GM19372 (cell line): ENCODE data around the gene SLC25A30.
"Not testable (repeated sequence)": the region's sequence is repeated elsewhere in the genome, so short reads cannot be mapped to it uniquely, and the experiment has no call there.

ENCODE experiments used
- ATAC-seq: cut with Tn5 transposase; IDR thresholded peaks from one replicate; pipeline ENCODE4 v1.9.1; 2021; ENCODE audit warnings: mild to moderate bottlenecking, low read depth, moderate library complexity; ENCODE audit not compliant: unreplicated experiment

SLC25A30 gene

GRCh38 chr13:45370922-45371406, 47.2 kb downstream of the SLC25A30 start:
- no peak for ATAC-seq

- no peak for ATAC-seq
Measured at GRCh38 chr13:45369116-45369515, 49.1 kb downstream of the SLC25A30 start.

DNA sequence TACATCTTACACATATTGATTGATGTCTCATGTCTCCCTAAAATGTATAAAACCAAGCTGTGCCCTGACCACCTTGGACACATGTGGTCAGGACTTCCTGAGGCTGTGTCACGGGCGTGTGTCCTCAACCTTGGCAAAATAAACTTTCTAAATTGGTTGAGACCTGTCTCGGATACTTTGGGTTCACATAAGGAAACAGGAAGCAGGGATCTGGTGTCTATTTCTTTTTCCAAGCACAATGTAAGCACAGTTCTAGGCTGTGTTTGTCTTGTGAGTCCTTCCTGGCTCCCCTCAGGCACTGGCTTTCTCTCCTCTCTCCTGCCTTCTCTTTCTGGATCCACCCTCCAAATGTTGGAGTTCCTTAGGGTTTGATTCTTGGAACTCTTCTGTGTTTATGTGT, 49.6 kb downstream of the SLC25A30 start:
- no peak for ATAC-seq

DNA sequence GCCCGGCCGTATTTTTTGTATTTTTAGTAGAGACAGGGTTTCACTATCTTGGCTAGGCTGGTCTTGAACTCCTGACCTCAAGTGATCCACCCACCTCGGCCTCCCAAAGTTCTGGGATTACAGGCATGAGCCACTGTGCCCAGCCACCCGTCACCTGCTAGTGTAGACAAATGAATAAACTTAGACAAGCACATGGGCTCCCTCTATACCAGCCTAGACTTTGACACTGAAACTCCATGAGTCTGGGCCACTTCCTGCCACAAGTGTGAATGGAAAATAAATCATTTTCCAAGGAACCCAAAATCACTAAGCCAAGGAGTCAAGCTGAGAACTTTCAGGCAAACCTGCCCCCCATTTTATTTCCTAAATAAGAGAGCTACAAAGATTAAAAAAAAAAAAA, 50.2 kb downstream of the SLC25A30 start:
- no peak for ATAC-seq

GRCh38 chr13:45367358-45367757, 50.8 kb downstream of the SLC25A30 start:
- ATAC-seq, result peak; percentile 92

GRCh38 chr13:45365558-45365885, 52.7 kb downstream of the SLC25A30 start:
- no peak for ATAC-seq

GRCh38 chr13:45364876-45365557, 53.2 kb downstream of the SLC25A30 start:
- no peak for ATAC-seq

- no peak for ATAC-seq
Measured at GRCh38 chr13:45362939-45363338, 55.2 kb downstream of the SLC25A30 start.

DNA sequence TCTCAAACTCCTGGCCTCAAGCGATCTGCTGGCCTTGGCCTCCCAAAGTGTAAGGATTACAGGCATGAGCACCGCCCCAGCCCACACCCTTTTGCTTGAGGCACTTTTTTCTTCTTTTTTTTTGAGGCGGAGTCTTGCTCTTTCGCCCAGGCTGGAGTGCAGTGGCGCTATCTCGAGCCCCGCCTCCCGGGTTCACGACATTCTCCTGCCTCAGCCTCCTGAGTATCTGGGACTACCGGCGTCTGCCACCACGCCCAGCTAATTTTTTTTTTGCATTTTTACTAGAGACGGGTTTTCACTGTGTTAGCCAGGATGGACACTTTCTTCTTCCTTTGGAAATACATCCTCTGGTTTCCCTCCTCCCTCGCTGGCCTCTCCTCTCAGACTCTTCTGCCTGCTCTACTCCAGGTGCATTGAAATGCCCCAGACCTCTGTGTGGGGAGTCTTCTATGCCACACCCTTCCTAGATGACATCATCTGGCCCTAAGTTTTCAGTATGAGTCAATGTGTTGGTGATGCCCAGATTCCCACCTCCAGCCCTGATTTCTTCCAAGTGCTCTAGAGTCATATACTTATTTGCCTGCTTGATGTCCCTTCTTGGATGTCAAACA, 56.5 kb downstream of the SLC25A30 start:
- no peak for ATAC-seq

GRCh38 chr13:45356966-45357672, 61.1 kb downstream of the SLC25A30 start:
- no peak for ATAC-seq

DNA sequence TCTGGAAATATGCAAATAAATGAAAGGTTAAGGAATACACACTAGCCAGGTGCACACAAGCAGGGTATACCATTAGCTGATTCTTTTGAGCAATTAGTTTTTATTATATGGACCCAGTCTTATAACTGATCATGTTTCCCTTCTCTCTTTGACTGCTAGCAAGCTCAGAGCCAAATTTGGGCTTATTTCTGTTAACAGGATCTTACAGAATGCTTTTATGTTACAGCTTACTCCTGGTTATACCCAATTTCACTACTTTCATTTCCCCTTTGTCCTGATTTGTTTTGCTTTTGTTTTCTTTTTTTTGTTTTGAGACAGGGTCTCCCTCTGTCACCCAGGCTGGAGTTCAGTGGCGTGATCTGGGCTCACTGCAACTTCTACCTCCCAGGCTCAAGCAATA, 64.3 kb downstream of the SLC25A30 start:
- no peak for ATAC-seq

- ATAC-seq, result no peak
Measured at GRCh38 chr13:45352031-45352430, 66.1 kb downstream of the SLC25A30 start.

DNA sequence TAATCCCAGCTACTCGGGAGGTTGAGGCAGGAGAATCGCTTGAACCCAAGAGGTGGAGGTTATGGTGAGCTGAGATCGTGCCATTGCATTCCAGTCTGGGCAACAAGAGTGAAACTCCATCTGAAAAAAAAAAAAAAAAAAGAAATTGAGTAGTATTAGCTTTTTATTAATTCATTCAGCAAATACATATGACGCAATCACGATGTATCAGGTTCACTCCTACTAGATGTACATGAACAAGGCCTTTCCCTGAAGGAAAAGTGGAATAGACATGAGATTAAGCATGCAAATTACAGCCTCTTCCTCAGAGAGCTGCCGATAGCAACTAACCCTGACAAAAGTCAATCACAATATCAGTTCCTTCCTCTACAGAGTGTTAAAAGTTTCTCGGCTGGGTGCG, 68.0 kb downstream of the SLC25A30 start:
- no peak for ATAC-seq

DNA sequence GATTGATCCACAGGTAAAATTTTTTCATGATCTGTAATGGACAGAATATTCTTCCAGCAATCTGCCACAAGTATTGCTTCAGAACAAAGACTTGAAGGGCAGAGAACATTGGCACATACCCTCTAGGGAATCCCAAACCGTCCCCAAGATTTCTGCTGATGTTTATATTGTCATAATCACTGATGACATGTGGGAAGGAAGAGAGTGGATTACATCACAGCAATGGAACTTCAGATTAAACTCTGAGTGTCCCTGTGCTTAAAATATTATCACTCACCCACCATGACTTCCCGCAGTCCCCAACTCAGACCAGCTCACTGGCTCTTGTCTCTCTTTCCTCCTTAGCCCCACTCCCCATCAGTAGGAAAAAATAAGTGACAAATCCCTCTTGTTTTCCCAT, 68.7 kb downstream of the SLC25A30 start:
- ATAC-seq, result no peak

DNA sequence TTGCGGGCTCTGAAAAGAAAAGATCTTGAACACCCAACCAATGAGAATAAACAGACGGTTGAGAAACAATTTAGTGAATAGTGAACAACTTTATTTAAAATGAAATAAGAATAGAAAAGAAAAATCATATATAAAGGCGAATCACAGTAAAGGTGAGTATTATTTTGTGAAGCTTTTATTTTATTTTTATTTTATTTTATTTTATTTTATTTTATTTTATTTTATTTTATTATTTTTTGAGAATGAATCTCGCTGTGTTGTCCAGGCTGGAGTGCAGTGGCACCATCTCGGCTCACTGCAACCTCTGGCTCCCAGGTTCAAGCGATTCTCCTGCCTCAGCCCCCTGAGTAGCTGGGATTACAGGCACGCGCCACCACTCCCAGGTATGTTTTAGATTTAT, 74.1 kb downstream of the SLC25A30 start:
- ATAC-seq, result not testable (repeated sequence)
